Smooth muscle cell (in vitro differentiated cells): Measurements from ENCODE around the gene BBS4. TPM values are rescaled to one million over a fixed set of nuclear protein-coding genes. Genes with fewer than 3 reads are reported as not detected.

Experiments
- DNase-seq: peaks from one replicate; lab custom pipeline; 2025; ENCODE audit not compliant: unreplicated experiment; lab: John Stamatoyannopoulos, UW
- H2AFZ ChIP-seq: fragments of 200-600 bp; sonication (generic); 2 replicates; pipeline ENCODE4 v1.6.0; 2016; ENCODE audit warnings: antibody characterized with exemption, low read depth, mild to moderate bottlenecking
- H3F3A ChIP-seq: fragments of 200-600 bp; sonication (generic); 2 replicates; pipeline ENCODE4 v1.6.0; 2017; ENCODE audit warnings: antibody characterized with exemption, low read depth
- H3K27ac ChIP-seq: fragments of 200-600 bp; sonication (generic); 2 replicates; pipeline ENCODE4 v1.5.1; 2016; ENCODE audit warnings: low read depth, mild to moderate bottlenecking
- H3K27me3 ChIP-seq: fragments of 200-600 bp; sonication (generic); 2 replicates; pipeline ENCODE4 v1.6.1; 2016; ENCODE audit warnings: low read depth, mild to moderate bottlenecking
- H3K36me3 ChIP-seq: fragments of 200-600 bp; sonication (generic); 2 replicates; pipeline ENCODE4 v1.5.1; 2016; ENCODE audit warnings: low read depth
- H3K4me1 ChIP-seq: fragments of 200-600 bp; sonication (generic); 2 replicates; pipeline ENCODE4 v1.5.1; 2016; ENCODE audit warnings: low read depth
- H3K4me2 ChIP-seq: fragments of 200-600 bp; sonication (generic); 2 replicates; pipeline ENCODE4 v1.6.0; 2016; ENCODE audit warnings: mild to moderate bottlenecking
- H3K4me3 ChIP-seq: fragments of 200-600 bp; sonication (generic); 2 replicates; pipeline ENCODE4 v1.5.1; 2016; ENCODE audit warnings: mild to moderate bottlenecking
- H3K79me2 ChIP-seq: fragments of 200-600 bp; sonication (generic); 2 replicates; pipeline ENCODE4 v1.6.0; 2016; ENCODE audit warnings: low read depth, mild to moderate bottlenecking
- H3K9ac ChIP-seq: fragments of 200-600 bp; sonication (generic); 2 replicates; pipeline ENCODE4 v1.6.0; 2016; ENCODE audit warnings: low read depth
- H3K9me3 ChIP-seq: fragments of 200-600 bp; sonication (generic); replicated peaks from 2 replicates; pipeline ENCODE4 v1.5.1; 2016; ENCODE audit warnings: low read depth
- H4K20me1 ChIP-seq: fragments of 200-600 bp; sonication (generic); 2 replicates; pipeline ENCODE4 v1.6.0; 2016; ENCODE audit warnings: low read depth
- WGBS: methylation state at CpG from one replicate; pipeline ENCODE4 v1.1.7; 2016; ENCODE audit warnings: low lambda C conversion rate; 5-methylcytosine and 5-hydroxymethylcytosine counted together
- polyA plus RNA-seq: library from polyadenylated mRNA; unstranded; fragments of >200 nt; fragmentation: Nextera tagmentation; extraction: Ambion mirVana; gene quantifications from 2 replicates; pipeline ENCODE4 v1.2.1, GENCODE V29; 2016
- total RNA-seq: library from RNA; depleted of rRNA; stranded (reverse); fragments of >200 nt; gene quantifications from 2 replicates; pipeline ENCODE4 v1.2.3, GENCODE V29; 2014
- TF ChIP-seq, protein P1 (sequence below): fragments of 200-600 bp; sonication (generic); IDR thresholded peaks from 2 replicates; pipeline ENCODE4 v1.5.1; 2017; ENCODE audit warnings: borderline replicate concordance, mild to moderate bottlenecking, antibody characterized with exemption; ENCODE audit not compliant: insufficient read depth, poor library complexity, severe bottlenecking

The BBS4 gene
- total and polyA plus RNA-seq, 2 experiments from 2014 or later: 23.0 to 88.2 TPM

DNA sequence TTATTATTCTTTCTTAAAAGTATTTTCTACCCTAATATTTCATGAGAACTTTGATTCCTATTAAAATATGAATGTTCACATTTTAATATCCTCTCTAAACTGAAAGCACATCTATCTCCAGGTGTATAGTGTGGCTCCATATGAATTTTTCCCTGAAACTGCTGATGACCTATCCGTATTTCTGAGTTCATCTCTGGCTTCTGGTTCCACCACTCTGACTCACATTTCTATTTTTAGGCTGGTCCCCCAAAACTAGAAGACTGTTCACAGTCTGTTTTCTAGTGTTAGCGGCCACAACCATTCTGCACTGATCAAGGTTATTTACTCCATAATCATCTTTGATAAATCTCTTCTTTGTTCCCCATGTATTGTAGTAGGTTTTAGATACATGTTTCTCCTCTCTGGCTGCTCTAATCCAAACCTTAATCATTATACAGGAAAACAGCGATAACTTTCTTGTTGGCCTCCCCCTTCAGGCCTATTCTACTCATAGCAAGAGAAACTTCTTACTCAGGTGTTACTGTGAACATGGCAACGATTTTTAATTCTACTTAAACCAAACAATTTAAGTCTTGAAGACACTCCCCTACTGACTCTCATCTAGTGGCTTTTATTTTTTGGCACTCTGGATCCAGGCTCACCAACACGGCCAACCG, 84.8 kb downstream of the BBS4 start:
- Histone ChIP-seq H3K9me3 (peaks cover 21% of the 10 kb centered on the region), H3K4me1 (no peaks in the 10 kb centered on the region), H3K4me3 (no peak overlapping the region), H3K79me2 (peaks cover 9% of the 10 kb centered on the region), H4K20me1 (peaks cover 37% of the 10 kb centered on the region), H3F3A (no peaks in the 10 kb centered on the region), H3K4me2 (no peak overlapping the region), H3K36me3 (peaks cover 41% of the 10 kb centered on the region), H3K27me3 (no peaks in the 10 kb centered on the region), H3K9ac (no peak overlapping the region), H2AFZ (no peak overlapping the region), H3K27ac (no peak overlapping the region)
- TF ChIP-seq, protein P1, sequence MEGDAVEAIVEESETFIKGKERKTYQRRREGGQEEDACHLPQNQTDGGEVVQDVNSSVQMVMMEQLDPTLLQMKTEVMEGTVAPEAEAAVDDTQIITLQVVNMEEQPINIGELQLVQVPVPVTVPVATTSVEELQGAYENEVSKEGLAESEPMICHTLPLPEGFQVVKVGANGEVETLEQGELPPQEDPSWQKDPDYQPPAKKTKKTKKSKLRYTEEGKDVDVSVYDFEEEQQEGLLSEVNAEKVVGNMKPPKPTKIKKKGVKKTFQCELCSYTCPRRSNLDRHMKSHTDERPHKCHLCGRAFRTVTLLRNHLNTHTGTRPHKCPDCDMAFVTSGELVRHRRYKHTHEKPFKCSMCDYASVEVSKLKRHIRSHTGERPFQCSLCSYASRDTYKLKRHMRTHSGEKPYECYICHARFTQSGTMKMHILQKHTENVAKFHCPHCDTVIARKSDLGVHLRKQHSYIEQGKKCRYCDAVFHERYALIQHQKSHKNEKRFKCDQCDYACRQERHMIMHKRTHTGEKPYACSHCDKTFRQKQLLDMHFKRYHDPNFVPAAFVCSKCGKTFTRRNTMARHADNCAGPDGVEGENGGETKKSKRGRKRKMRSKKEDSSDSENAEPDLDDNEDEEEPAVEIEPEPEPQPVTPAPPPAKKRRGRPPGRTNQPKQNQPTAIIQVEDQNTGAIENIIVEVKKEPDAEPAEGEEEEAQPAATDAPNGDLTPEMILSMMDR: no peak
- WGBS: 93% methylated on average over 6 of the region's 6 CpGs
- DNase-seq: no peak

DNA sequence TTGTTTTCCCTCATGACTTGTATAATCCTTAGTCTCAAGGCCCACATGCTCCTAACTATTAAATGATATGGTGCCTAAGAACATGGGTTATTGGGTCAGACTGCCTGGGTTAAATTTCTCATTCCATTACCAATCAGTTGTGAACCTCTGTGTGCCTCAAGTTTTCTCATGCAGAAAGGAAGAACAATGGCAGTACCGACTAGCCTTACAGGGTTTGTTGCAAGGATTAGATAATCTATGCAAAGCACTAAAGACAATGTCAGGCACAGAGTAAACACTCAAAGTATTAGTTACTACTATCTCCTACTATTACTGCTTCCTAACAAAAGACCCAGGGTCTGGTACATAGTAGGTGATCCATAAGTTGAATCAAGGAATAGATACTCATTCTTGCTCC, 85.3 kb downstream of the BBS4 start:
- Histone ChIP-seq H3K9me3 (peaks cover 21% of the 10 kb centered on the region), H3K4me3 (no peak overlapping the region), H3K79me2 (peaks cover 15% of the 10 kb centered on the region), H3K27ac (no peak overlapping the region), H3K9ac (no peak overlapping the region), H3F3A (no peaks in the 10 kb centered on the region), H3K36me3 (peaks cover 36% of the 10 kb centered on the region), H3K4me2 (no peak overlapping the region), H2AFZ (no peak overlapping the region), H3K4me1 (no peaks in the 10 kb centered on the region), H3K27me3 (no peaks in the 10 kb centered on the region), H4K20me1 (peaks cover 39% of the 10 kb centered on the region)
- TF ChIP-seq, protein P1: no peak
- no peak for DNase-seq
- 95% methylated on average over 1 of the region's 1 CpG for WGBS

DNA sequence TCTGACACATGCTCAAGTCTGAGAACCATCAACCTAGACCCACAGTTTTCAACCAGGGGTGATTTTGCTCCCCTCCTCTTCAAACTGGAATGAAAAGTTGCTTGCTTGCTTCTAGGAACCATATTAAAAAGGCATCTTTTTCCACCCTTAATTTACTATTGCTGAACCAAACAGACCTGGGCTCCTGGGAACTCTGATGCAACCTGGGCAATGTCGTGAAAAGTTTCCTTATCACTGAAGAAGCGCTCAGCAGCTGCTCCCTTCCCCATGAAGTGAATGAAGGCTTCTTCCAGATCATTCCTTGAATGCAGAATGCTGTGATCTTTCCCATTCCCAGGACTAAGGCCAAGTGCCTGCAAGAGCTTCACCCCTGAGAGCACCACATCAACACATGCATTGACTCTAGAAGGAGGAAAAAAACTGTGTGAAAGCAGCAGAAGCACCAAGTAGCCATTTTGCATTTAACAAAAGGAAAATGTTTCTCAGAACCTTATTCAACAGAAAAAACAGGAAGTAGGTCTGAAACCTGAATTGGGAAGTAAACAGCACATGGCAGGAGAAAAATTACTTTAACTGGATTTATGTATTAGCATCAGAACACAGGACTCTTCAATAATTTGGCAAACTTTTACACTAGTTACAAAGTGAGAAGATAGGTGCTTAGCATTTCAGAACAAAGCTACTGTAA, 88.8 kb downstream of the BBS4 start:
- H3K9ac ChIP-seq: no peak overlapping the region
- H3K36me3 ChIP-seq: peaks cover 6% of the 10 kb centered on the region
- peaks cover 72% of the 10 kb centered on the region for H4K20me1 ChIP-seq
- no peaks in the 10 kb centered on the region for H3K4me1 ChIP-seq
- H3K27me3 ChIP-seq: no peaks in the 10 kb centered on the region
- WGBS: 89% methylated on average over 2 of the region's 2 CpGs
- H2AFZ ChIP-seq: no peak overlapping the region
- TF ChIP-seq, protein P1: no peak
- H3K4me2 ChIP-seq: no peak overlapping the region
- no peak overlapping the region for H3K4me3 ChIP-seq
- H3F3A ChIP-seq: no peaks in the 10 kb centered on the region
- H3K79me2 ChIP-seq: peaks cover 37% of the 10 kb centered on the region
- no peaks in the 10 kb centered on the region for H3K9me3 ChIP-seq
- DNase-seq: no peak
- no peak overlapping the region for H3K27ac ChIP-seq
